HepG2 (cell line): Measurements from ENCODE around the gene ARL10. TPM values are rescaled to one million over a fixed set of nuclear protein-coding genes. Genes with fewer than 3 reads are reported as not detected.

ENCODE experiments used
- AGO2 ChIP-seq: fragments of 200-400 bp; formaldehyde crosslinking; optimal IDR thresholded peaks from 2 replicates; pipeline ENCODE3; 2017; ENCODE audit warnings: mild to moderate bottlenecking, low read depth, low read length, moderate library complexity
- FOXJ3 ChIP-seq: sonication (generic); formaldehyde crosslinking; IDR thresholded peaks from 2 replicates; pipeline ENCODE4 v1.4.0; 2020; ENCODE audit warnings: missing genetic modification reagents, mild to moderate bottlenecking, borderline replicate concordance
- HES4 ChIP-seq: sonication (generic); formaldehyde crosslinking; IDR thresholded peaks from 2 replicates; pipeline ENCODE4 v1.9.0; 2021; ENCODE audit warnings: mild to moderate bottlenecking, missing genetic modification reagents, borderline replicate concordance
- KAT8 ChIP-seq: IDR thresholded peaks from 2 replicates; pipeline ENCODE4 v1.6.1; 2016; ENCODE audit warnings: missing genetic modification reagents, missing compliant biosample characterization
- PHB2 ChIP-seq: fragments of 450-650 bp; IDR thresholded peaks from 2 replicates; pipeline ENCODE4 v1.6.1; 2018; ENCODE audit not compliant: partially characterized antibody
- RAD21 ChIP-seq: fragments of 450-650 bp; formaldehyde crosslinking; IDR thresholded peaks from 2 replicates; pipeline ENCODE4 v1.5.0; 2020; ENCODE audit warnings: mild to moderate bottlenecking
- RXRA ChIP-seq: sonication (generic); formaldehyde crosslinking; IDR thresholded peaks from 2 replicates; pipeline ENCODE4 v1.5.1; 2020; ENCODE audit warnings: missing genetic modification reagents
- SIX1 ChIP-seq: sonication (generic); formaldehyde crosslinking; IDR thresholded peaks from 2 replicates; pipeline ENCODE4 v1.4.0; 2020; ENCODE audit warnings: missing genetic modification reagents, borderline replicate concordance
- SNAPC2 ChIP-seq: sonication (generic); formaldehyde crosslinking; IDR thresholded peaks from 2 replicates; pipeline ENCODE4 v1.8.1; 2022; ENCODE audit warnings: mild to moderate bottlenecking, missing genetic modification reagents
- YEATS4 ChIP-seq: sonication (generic); formaldehyde crosslinking; IDR thresholded peaks from 2 replicates; pipeline ENCODE4 v1.4.0; 2020; ENCODE audit warnings: missing genetic modification reagents, borderline replicate concordance
- ZFAT ChIP-seq: sonication (generic); formaldehyde crosslinking; conservative IDR thresholded peaks from 2 replicates; pipeline ENCODE4 v1.8.1; 2023; ENCODE audit warnings: missing genetic modification reagents, inconsistent platforms
- ZFP90 ChIP-seq: sonication (generic); formaldehyde crosslinking; IDR thresholded peaks from 2 replicates; pipeline ENCODE4 v1.8.0; 2022; ENCODE audit warnings: missing genetic modification reagents, mild to moderate bottlenecking, inconsistent platforms, borderline replicate concordance
- ZNF616 ChIP-seq: sonication (generic); formaldehyde crosslinking; IDR thresholded peaks from 2 replicates; pipeline ENCODE4 v1.5.0; 2020; ENCODE audit warnings: low read depth, mild to moderate bottlenecking, missing genetic modification reagents
- ZNF678 ChIP-seq: sonication (generic); formaldehyde crosslinking; IDR thresholded peaks from 2 replicates; pipeline ENCODE4 v1.4.0; 2020; ENCODE audit warnings: mild to moderate bottlenecking, missing genetic modification reagents
- ZNF768 ChIP-seq: sonication (generic); formaldehyde crosslinking; IDR thresholded peaks from 2 replicates; pipeline ENCODE4 v1.4.0; 2020; ENCODE audit warnings: missing genetic modification reagents
- ZSCAN12 ChIP-seq: sonication (generic); formaldehyde crosslinking; IDR thresholded peaks from 2 replicates; pipeline ENCODE4 v1.9.0; 2021; ENCODE audit warnings: mild to moderate bottlenecking, missing genetic modification reagents
- ZSCAN29 ChIP-seq: sonication (generic); formaldehyde crosslinking; conservative IDR thresholded peaks from 2 replicates; pipeline ENCODE4 v1.4.0; 2020; ENCODE audit warnings: mild to moderate bottlenecking, missing genetic modification reagents
- polyA plus RNA-seq, 8 experiments: library from polyadenylated mRNA; depleted of rRNA in 3 of 8; stranded (reverse) in 7 of 8; unstranded in 1 of 8; fragments of >200 nt; fragmentation: Illumina TruSeq in 4 of 8; extraction: Trizol in 4 of 8; gene quantifications; 2 replicates each; pipeline versions ENCODE4 v1.2.1 to v1.2.3, GENCODE V29; 2011 to 2016; ENCODE audit warnings: low read depth in 4 of 8, missing spikeins in 1 of 8, mixed read lengths in 1 of 8; ENCODE audit not compliant: insufficient read depth in 1 of 8
- total RNA-seq, 5 experiments: library from RNA; depleted of rRNA; stranded (reverse); fragments of >200 nt; fragmentation: Illumina TruSeq; extraction: Trizol; gene quantifications; 2 replicates each; pipeline ENCODE4 v1.2.3, GENCODE V29; 2016; ENCODE audit warnings: low read depth in 1 of 5
- TF ChIP-seq, protein P1 (sequence below): sonication (generic); formaldehyde crosslinking; IDR thresholded peaks from 2 replicates; pipeline ENCODE4 v1.5.0; 2020; ENCODE audit warnings: missing genetic modification reagents, mild to moderate bottlenecking, borderline replicate concordance
- TF ChIP-seq, protein P2 (sequence below): sonication (generic); formaldehyde crosslinking; IDR thresholded peaks from 2 replicates; pipeline ENCODE4 v1.5.1; 2020; ENCODE audit warnings: missing genetic modification reagents, mild to moderate bottlenecking, borderline replicate concordance
- TF ChIP-seq, protein P3 (sequence below): sonication (generic); formaldehyde crosslinking; IDR thresholded peaks from 2 replicates; pipeline ENCODE4 v1.5.0; 2020; ENCODE audit warnings: mild to moderate bottlenecking, low read depth, missing genetic modification reagents, borderline replicate concordance

The ARL10 gene
- total and polyA plus RNA-seq, 2 of the 13 experiments (the other 11 are each of a cell fraction or from before 2014, with no cell fraction given) = 0.18 to 0.50 TPM

DNA sequence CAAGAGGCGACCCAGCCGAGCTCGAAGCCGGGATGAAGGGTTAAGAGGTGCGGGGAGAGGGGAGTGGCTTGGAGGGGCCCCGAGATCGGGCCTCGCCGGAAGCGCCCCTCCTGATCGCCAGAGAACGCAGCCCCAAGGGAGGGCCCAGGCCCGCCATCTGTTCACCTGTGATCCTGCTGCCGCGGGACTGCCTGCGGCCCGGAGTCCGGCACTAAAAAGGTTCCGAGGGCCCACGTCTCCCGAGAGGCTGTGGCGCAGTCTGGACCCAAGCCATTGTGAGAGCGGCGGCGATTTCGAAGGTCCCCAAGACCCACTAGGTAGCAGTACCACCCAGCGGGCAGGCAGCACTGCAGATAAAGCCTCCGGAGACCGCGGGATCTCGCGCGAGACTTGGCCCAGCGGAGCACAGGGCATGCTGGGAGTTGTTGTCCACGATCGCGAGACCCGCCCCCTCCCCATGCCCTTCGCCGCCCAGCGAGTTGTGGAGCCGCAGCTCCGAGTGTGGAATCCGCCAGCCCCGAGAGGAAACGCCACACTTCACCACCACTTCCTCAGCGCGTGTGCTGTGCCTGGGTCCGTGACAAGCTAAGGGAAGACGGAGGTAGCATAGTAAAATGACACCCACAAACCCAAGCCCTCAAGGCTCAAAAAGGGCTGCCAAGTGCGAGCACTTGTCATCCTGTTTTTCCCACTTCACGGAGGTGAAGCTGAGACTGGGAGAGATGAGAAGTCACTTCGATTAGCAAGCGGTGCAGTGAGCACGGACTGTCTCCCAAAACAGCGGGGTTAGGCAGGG lies 3.7 kb upstream of the ARL10 start, which contains the start of gene KIAA1191 (continued):
- TF ChIP-seq ZNF678 = peak; percentile 75; the same call in 1 of the 2 replicates
- TF ChIP-seq, protein P1, sequence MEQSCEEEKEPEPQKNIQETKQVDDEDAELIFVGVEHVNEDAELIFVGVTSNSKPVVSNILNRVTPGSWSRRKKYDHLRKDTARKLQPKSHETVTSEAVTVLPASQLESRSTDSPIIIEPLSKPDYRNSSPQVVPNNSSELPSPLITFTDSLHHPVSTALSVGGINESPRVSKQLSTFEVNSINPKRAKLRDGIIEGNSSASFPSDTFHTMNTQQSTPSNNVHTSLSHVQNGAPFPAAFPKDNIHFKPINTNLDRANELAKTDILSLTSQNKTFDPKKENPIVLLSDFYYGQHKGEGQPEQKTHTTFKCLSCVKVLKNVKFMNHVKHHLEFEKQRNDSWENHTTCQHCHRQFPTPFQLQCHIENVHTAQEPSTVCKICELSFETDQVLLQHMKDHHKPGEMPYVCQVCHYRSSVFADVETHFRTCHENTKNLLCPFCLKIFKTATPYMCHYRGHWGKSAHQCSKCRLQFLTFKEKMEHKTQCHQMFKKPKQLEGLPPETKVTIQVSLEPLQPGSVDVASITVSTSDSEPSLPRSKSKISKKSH (CRISPR knock-in tag) = no peak
- no peak for TF ChIP-seq ZSCAN12 (CRISPR knock-in tag)
- TF ChIP-seq RAD21 (CRISPR knock-in tag) = peak; percentile 71
- TF ChIP-seq, protein P2, sequence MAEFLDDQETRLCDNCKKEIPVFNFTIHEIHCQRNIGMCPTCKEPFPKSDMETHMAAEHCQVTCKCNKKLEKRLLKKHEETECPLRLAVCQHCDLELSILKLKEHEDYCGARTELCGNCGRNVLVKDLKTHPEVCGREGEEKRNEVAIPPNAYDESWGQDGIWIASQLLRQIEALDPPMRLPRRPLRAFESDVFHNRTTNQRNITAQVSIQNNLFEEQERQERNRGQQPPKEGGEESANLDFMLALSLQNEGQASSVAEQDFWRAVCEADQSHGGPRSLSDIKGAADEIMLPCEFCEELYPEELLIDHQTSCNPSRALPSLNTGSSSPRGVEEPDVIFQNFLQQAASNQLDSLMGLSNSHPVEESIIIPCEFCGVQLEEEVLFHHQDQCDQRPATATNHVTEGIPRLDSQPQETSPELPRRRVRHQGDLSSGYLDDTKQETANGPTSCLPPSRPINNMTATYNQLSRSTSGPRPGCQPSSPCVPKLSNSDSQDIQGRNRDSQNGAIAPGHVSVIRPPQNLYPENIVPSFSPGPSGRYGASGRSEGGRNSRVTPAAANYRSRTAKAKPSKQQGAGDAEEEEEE (CRISPR knock-in tag) = no peak
- TF ChIP-seq SIX1 (CRISPR knock-in tag) = no peak
- TF ChIP-seq FOXJ3 (CRISPR knock-in tag) = peak; percentile 42; the same call in 1 of the 2 replicates
- TF ChIP-seq KAT8 (CRISPR knock-in tag) = peak; percentile 88
- peak; percentile 58; the same call in 1 of the 2 replicates for TF ChIP-seq ZSCAN29 (CRISPR knock-in tag)
- peak; percentile 84; the same call in 1 of the 2 replicates for TF ChIP-seq ZNF616 (CRISPR knock-in tag)
- no peak for TF ChIP-seq RXRA (CRISPR knock-in tag)
- 0 out of 2 replicates have a peak, but pooled peaks have one; percentile 8 for TF ChIP-seq ZFP90 (CRISPR knock-in tag)
- TF ChIP-seq ZFAT = no peak
- TF ChIP-seq, protein P3, sequence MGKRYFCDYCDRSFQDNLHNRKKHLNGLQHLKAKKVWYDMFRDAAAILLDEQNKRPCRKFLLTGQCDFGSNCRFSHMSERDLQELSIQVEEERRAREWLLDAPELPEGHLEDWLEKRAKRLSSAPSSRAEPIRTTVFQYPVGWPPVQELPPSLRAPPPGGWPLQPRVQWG (CRISPR knock-in tag) = no peak
- TF ChIP-seq PHB2 = no peak
- TF ChIP-seq AGO2 = peak; percentile 57
- TF ChIP-seq SNAPC2 (CRISPR knock-in tag) = 0 out of 2 replicates have a peak, but pooled peaks have one; percentile 20
- TF ChIP-seq YEATS4 (CRISPR knock-in tag) = peak; percentile 77
- TF ChIP-seq HES4 (CRISPR knock-in tag) = peak; percentile 63; the same call in 1 of the 2 replicates
- peak; percentile 68; the same call in 1 of the 2 replicates for TF ChIP-seq ZNF768 (CRISPR knock-in tag)
